ENCODE results near the gene ENTHD1.

DNA sequence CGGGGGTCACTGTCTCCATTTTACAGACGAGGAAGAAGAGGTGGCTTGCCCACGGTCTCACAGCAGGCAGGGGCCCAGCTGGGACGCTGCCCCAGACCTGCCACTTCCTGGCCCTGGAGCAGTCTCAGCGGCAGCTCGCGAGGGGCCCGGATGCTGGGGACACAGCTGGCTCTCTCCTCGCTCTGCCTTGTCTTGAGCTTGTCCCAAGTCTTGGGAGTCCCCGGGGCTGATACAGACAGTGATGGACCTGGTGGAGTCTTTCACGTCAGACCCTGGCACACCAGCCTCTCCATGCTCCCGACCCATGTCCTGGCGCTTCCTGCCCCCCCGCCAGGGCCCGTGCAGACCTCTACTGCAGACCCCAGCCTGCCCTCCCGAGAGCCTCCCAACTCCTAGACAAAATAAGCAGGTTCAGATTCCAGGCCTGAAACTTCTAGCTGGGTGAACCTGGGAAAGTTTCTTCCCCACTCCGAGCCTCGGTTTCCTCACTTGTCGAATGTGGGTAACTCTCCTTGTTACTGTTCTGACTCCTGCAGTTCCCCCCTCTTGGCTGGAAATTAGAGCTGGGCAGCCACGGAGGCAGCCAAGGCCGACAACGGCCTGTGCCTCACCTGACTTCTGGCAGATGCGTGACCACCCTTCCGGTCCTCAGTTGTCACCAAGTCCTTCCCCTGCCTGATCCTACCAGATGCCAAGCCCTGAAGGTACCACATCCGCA is 177.6 kb downstream of the ENTHD1 start:
- TF ChIP-seq CTCF (IDR thresholded peaks at IDR 0.05; ENCODE audit: borderline replicate concordance, extremely low read depth, low read length, poor library complexity, severe bottlenecking): no peak
- no peak for TF ChIP-seq EZH2 (IDR thresholded peaks at IDR 0.05; ENCODE audit: borderline replicate concordance, low read depth, low read length, severe bottlenecking)
